ENCODE measurements around the gene IFI35.
"Not testable (repeated sequence)": the region's sequence is repeated elsewhere in the genome, so short reads cannot be mapped to it uniquely, and the experiment has no call there.

Gene IFI35

DNA sequence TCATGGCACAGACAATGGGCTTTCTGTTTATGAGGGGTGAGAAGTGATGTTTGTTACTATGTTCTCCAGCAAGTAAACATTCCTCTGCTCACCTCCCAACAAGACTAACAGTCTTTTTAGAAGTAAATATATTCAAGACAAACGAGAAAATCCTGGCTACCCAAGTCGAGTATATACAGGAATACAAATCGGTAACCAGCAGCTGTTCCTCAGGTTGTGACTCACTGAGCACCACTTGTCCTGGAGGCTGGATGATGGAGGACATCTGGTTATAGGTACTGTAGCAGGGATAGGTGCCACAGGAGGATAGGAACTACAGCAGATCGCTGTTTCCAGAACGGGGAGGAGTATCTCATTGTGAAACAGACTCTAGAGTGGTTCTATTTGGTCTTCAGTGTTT lies 13.7 kb upstream of the IFI35 start:
- peaks cover 57% of the 10 kb centered on the region for H3K36me3 ChIP-seq
- TF ChIP-seq, protein P1, sequence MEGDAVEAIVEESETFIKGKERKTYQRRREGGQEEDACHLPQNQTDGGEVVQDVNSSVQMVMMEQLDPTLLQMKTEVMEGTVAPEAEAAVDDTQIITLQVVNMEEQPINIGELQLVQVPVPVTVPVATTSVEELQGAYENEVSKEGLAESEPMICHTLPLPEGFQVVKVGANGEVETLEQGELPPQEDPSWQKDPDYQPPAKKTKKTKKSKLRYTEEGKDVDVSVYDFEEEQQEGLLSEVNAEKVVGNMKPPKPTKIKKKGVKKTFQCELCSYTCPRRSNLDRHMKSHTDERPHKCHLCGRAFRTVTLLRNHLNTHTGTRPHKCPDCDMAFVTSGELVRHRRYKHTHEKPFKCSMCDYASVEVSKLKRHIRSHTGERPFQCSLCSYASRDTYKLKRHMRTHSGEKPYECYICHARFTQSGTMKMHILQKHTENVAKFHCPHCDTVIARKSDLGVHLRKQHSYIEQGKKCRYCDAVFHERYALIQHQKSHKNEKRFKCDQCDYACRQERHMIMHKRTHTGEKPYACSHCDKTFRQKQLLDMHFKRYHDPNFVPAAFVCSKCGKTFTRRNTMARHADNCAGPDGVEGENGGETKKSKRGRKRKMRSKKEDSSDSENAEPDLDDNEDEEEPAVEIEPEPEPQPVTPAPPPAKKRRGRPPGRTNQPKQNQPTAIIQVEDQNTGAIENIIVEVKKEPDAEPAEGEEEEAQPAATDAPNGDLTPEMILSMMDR (IDR thresholded peaks at IDR 0.05; ENCODE audit: low read depth, low read length), result no peak
- no peak for DNase-seq
- no peaks in the 10 kb centered on the region for H3K9me3 ChIP-seq (ENCODE audit: severe bottlenecking)
- H3K27ac ChIP-seq, result no peak overlapping the region
- H3K4me3 ChIP-seq (ENCODE audit: low read depth, low read length), result no peak overlapping the region
- no peaks in the 10 kb centered on the region for H3K27me3 ChIP-seq (ENCODE audit: insufficient read depth, low read depth, severe bottlenecking)

DNA sequence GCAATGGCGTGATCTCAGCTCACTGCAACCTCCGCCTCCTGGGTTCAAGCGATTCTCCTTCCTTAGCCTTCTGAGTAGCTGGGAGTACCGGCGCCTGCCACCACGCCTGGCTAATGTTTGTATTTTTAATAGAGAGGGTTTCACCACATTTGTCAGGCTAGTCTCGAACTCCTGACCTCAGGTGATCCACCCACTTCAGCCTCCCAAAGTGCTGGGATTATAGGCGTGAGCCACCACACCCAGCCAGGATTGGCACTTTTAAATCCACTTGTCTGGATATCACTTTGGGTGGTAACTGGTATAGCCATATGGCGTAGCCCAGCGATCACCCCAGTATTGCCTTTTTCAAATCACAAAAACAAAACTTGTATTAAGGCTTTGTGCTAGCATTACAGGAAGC lies 12.7 kb upstream of the IFI35 start:
- not testable (repeated sequence) for H3K9me3 ChIP-seq (ENCODE audit: severe bottlenecking); DNase-seq; H3K27ac ChIP-seq; H3K4me3 ChIP-seq (ENCODE audit: low read depth, low read length); H3K27me3 ChIP-seq (ENCODE audit: insufficient read depth, low read depth, severe bottlenecking)
- H3K36me3 ChIP-seq, result peaks cover 51% of the 10 kb centered on the region

DNA sequence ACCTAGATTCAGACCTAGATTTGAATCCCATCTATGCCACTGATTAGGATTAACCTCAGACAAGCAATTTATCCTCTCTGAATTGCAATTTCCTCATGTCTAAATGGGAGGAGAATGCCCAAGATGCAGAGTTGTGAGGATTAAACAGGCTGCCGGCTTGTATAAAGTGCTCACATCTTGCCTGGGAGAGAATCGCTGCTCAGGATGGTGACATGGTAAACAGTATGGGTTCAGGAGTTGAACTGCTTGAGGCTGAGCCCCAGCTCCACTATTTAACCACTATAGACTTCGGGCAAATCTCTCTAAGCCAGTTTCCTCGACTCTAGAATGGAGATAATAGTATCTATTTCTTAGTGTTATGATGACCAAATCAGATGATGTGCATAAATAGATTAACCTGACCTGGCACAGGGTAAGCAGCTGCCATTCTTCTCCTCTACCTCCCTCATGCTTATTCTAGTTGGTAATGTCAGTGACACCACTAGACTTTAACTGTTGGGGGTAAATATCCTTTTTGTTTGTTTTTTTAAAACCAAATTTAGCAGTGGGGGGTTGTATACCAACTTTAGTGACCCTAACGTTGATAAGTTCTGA lies 9.1 kb upstream of the IFI35 start:
- TF ChIP-seq, protein P1 (IDR thresholded peaks at IDR 0.05; ENCODE audit: low read depth, low read length), result no peak
- peak overlapping the region; percentile 55 for H3K27ac ChIP-seq

DNA sequence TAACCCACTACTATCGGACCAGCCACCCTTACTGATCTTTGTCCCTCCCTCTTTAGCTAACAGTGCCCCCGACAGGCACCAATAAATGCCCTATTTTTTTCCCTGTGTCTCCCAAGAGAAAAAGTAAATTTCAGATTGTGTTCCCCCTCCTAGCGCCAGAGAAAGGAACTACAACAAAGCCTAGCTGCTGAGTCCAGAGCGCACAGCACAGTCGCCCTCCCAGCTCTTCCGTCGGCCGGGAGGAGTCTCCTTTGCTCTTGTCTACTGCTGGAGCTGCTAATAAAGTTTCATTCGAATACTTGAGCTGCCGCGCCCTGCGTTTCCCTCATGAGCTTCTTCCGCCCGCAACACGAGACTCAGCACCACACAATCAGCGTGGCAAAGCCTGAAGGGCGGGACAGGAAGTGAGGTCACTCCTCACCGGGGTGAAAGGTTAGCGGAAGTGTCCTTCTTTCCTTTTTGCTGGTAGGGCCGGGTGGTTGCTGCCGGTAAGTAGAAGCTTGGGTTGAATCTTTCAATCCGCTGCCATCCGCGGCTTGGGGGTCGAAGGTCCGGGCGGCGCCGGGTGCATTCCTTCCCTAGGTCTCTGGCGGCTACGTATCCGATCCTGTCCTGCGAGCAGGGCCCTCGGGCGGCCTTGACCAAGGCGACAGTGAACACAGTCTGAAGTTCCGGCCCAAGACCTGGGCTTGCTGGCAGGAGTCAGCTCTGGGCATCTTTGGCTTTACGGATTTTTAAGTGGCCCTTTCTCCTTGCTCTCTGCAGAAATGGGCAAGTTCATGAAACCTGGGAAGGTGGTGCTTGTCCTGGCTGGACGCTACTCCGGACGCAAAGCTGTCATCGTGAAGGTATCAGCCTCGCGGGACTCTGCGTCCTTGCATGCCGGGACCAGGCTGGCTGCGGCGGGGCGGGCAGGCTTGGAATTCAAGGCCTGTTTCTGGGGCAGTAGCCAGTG lies 8.3 kb upstream of the IFI35 start, which contains the start of gene RPL27:
Gene RPL27, plus strand, starts transcription at position 436 of the 955 bp plus-strand sequence. Its CDS starts 332 bp downstream, at position 768.
- H3K27ac ChIP-seq, result peak within 1 kb of the TSS; percentile 86
- DNase-seq, result peak; percentile 99
- TF ChIP-seq, protein P1 (IDR thresholded peaks at IDR 0.05; ENCODE audit: low read depth, low read length), result peak; percentile 76
- H3K9me3 ChIP-seq (ENCODE audit: severe bottlenecking), result no peaks in the 10 kb centered on the region
- peak within 1 kb of the TSS; percentile 85 for H3K4me3 ChIP-seq (ENCODE audit: low read depth, low read length)
- H3K36me3 ChIP-seq, result peaks cover 52% of the 10 kb centered on the region
- H3K27me3 ChIP-seq (ENCODE audit: insufficient read depth, low read depth, severe bottlenecking), result no peaks in the 10 kb centered on the region

More for the DNA sequence above, 9.1 kb upstream of the IFI35 start:
- Histone ChIP-seq H3K27me3 (ENCODE audit: insufficient read depth, low read depth, severe bottlenecking) (no peaks in the 10 kb centered on the region), H3K9me3 (ENCODE audit: severe bottlenecking) (no peaks in the 10 kb centered on the region), H3K4me3 (ENCODE audit: low read depth, low read length) (peak overlapping the region; percentile 85), H3K36me3 (peaks cover 52% of the 10 kb centered on the region)
- DNase-seq, result peak; percentile 51

DNA sequence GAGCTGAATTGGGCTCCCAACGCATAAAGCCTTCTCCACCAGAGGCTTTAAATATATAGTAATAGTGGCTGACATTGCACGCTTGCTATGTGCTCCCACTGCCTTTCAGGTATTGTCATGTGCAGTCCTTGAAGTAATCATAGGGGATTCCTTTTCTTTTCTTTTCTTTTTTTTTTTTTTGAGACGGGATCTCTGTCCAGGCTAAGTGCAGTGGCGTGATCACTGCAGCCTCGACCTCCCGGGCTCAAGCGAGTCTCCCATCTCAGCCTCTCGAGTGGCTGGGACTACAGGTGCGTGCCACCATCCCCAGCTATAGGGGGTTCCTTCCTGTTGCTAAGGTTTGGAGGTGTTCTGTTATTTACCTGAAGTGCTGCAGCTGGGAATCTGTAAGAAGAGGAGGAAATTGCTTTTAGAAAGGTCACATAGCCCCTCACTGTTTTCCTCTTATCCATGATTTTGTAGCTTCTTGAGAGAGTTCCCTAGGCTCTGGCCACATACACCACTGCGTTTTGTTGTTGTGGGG lies 7.5 kb upstream of the IFI35 start:
- peak overlapping the region; percentile 86 for H3K27ac ChIP-seq
- TF ChIP-seq, protein P1 (IDR thresholded peaks at IDR 0.05; ENCODE audit: low read depth, low read length), result no peak
- DNase-seq, result no peak
- H3K4me3 ChIP-seq (ENCODE audit: low read depth, low read length), result peak overlapping the region; percentile 85
- H3K36me3 ChIP-seq, result peaks cover 53% of the 10 kb centered on the region
- no peaks in the 10 kb centered on the region for H3K9me3 ChIP-seq (ENCODE audit: severe bottlenecking)
- H3K27me3 ChIP-seq (ENCODE audit: insufficient read depth, low read depth, severe bottlenecking), result no peaks in the 10 kb centered on the region

DNA sequence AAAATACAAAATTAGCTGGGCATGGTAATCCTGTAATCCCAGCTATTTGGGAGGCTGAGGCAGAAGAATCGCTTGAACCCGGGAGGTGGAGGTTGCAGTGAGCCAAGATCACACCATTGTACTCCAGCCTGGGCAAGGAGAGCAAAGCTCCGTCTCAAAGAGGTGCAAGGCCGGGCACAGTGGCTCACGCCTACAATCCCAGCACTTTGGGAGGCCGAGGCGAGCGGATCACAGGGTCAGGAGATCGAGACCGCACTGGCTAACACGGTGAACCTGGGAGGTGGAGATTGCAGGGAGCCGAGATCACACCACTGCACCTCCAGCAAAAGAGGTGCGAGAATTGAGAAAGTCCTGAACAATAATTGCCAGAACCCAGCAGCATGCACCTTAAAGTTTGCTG lies 5.7 kb upstream of the IFI35 start:
- H3K4me3 ChIP-seq (ENCODE audit: low read depth, low read length); H3K9me3 ChIP-seq (ENCODE audit: severe bottlenecking); DNase-seq; H3K27me3 ChIP-seq (ENCODE audit: insufficient read depth, low read depth, severe bottlenecking); H3K27ac ChIP-seq: not testable (repeated sequence)
- H3K36me3 ChIP-seq, result peaks cover 65% of the 10 kb centered on the region

All from WERI-Rb-1 (cell line).